Measurements from ENCODE around the gene PCNA.
"Not testable (repeated sequence)": the region's sequence is repeated elsewhere in the genome, so short reads cannot be mapped to it uniquely, and the experiment has no call there.

Gene PCNA

GRCh38 chr20:5095931-5096330 lies 23.8 kb downstream of the PCNA start:
- DNase-seq = no peak

GRCh38 chr20:5095454-5095853 lies 24.3 kb downstream of the PCNA start:
- DNase-seq = no peak

- DNase-seq = no peak
These were observed 26.9 kb downstream of the PCNA start for GRCh38 chr20:5092765-5093339.

GRCh38 chr20:5091902-5092301 lies 27.9 kb downstream of the PCNA start:
- no peak for DNase-seq

GRCh38 chr20:5090191-5090590 lies 29.6 kb downstream of the PCNA start:
- no peak for DNase-seq

GRCh38 chr20:5088688-5089087 lies 31.1 kb downstream of the PCNA start:
- DNase-seq = no peak

- no peak for DNase-seq
These were observed 34.4 kb downstream of the PCNA start for GRCh38 chr20:5085380-5085779.

- no peak for DNase-seq
These were observed 39.3 kb downstream of the PCNA start for GRCh38 chr20:5080384-5080877.

GRCh38 chr20:5078399-5078958 lies 41.3 kb downstream of the PCNA start:
- no peak for DNase-seq

- no peak for DNase-seq
These were observed 41.9 kb downstream of the PCNA start for GRCh38 chr20:5077761-5078387.

- DNase-seq = not testable (repeated sequence)
These were observed 42.8 kb downstream of the PCNA start for GRCh38 chr20:5076913-5077312.

- no peak for DNase-seq
These were observed 45.5 kb downstream of the PCNA start for GRCh38 chr20:5074232-5074674.

- DNase-seq = no peak
These were observed 46.0 kb downstream of the PCNA start for GRCh38 chr20:5073660-5074231.

- DNase-seq = no peak
These were observed 46.8 kb downstream of the PCNA start for GRCh38 chr20:5072756-5073659.

GRCh38 chr20:5071942-5072341 lies 47.8 kb downstream of the PCNA start:
- DNase-seq = not testable (repeated sequence)

GRCh38 chr20:5070570-5070969 lies 49.2 kb downstream of the PCNA start:
- no peak for DNase-seq

GRCh38 chr20:5070081-5070480 lies 49.7 kb downstream of the PCNA start:
- no peak for DNase-seq

- DNase-seq = no peak
These were observed 50.5 kb downstream of the PCNA start for GRCh38 chr20:5069141-5069806.

- DNase-seq = no peak
These were observed 51.7 kb downstream of the PCNA start for GRCh38 chr20:5067877-5068645.

GRCh38 chr20:5065879-5066383 lies 53.8 kb downstream of the PCNA start:
- DNase-seq = peak; percentile 86

GRCh38 chr20:5065166-5065878 lies 54.4 kb downstream of the PCNA start:
- no peak for DNase-seq

All from kidney glomerular epithelial cell (primary cell).